SHP77 (cell line): Measurements from ENCODE around the gene HEXA.
A peak's percentile ranks its signal among the peaks of the same experiment; 100 is the strongest.

Experiments
- DNase-seq, 2 experiments: peaks; one replicate each; lab custom pipeline; 2025; lab: John Stamatoyannopoulos, UW

Gene HEXA

GRCh38 chr15:72319360-72319984 lies 56.3 kb downstream of the HEXA start:
- DNase-seq: peak in 1 of 2 experiments; percentile 37

- DNase-seq: no peak
Measured at GRCh38 chr15:72318408-72318942, 57.3 kb downstream of the HEXA start.

- peak; percentile 3 to 17 for DNase-seq
Measured at GRCh38 chr15:72315706-72316370, 60.0 kb downstream of the HEXA start.

- no peak for DNase-seq
Measured at GRCh38 chr15:72313881-72314280, 61.9 kb downstream of the HEXA start.

GRCh38 chr15:72313448-72313840 lies 62.4 kb downstream of the HEXA start:
- DNase-seq: no peak

GRCh38 chr15:72312605-72313447 lies 63.0 kb downstream of the HEXA start:
- DNase-seq: peak; percentile 51 to 76

GRCh38 chr15:72307026-72307425 lies 68.8 kb downstream of the HEXA start:
- DNase-seq: no peak

- no peak for DNase-seq
Measured at GRCh38 chr15:72306211-72306785, 69.5 kb downstream of the HEXA start.

GRCh38 chr15:72304596-72304995 lies 71.2 kb downstream of the HEXA start:
- DNase-seq: no peak

- DNase-seq: no peak
Measured at GRCh38 chr15:72302955-72303354, 72.9 kb downstream of the HEXA start.
